ENCODE measurements around the gene CDK6.

Gene CDK6

DNA sequence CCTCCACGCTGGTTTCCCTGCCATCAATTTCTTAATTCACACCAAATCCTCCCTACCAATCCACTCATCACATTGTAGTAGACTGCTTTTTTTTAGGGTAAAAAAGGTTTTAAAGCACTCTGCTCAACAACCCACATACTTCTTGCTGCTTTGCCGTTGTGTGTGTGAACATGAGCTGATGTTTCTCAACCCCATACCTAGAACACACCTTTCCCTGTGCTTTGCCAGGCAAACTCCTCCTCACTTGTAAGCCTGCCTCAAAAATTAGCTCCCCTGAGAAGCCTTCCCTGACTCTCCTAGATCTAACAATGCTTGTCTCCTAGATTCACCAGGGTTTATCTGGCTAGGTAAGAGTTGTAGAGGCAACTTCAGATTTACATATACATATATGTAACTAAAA lies 127.2 kb downstream of the CDK6 start:
- TF ChIP-seq, protein P1, sequence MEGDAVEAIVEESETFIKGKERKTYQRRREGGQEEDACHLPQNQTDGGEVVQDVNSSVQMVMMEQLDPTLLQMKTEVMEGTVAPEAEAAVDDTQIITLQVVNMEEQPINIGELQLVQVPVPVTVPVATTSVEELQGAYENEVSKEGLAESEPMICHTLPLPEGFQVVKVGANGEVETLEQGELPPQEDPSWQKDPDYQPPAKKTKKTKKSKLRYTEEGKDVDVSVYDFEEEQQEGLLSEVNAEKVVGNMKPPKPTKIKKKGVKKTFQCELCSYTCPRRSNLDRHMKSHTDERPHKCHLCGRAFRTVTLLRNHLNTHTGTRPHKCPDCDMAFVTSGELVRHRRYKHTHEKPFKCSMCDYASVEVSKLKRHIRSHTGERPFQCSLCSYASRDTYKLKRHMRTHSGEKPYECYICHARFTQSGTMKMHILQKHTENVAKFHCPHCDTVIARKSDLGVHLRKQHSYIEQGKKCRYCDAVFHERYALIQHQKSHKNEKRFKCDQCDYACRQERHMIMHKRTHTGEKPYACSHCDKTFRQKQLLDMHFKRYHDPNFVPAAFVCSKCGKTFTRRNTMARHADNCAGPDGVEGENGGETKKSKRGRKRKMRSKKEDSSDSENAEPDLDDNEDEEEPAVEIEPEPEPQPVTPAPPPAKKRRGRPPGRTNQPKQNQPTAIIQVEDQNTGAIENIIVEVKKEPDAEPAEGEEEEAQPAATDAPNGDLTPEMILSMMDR (IDR thresholded peaks at IDR 0.05; ENCODE audit: poor library complexity, severe bottlenecking), result no peak
- H3K4me3 ChIP-seq (ENCODE audit: severe bottlenecking), result no peak overlapping the region
- DNase-seq (ENCODE audit: low spot score), result no peak
- ATAC-seq (ENCODE audit: low read depth), result no peak
- H3K27me3 ChIP-seq (ENCODE audit: insufficient read depth, poor library complexity, severe bottlenecking), result no peaks in the 10 kb centered on the region
- H3K9me3 ChIP-seq (ENCODE audit: severe bottlenecking), result no peaks in the 10 kb centered on the region
- no peak overlapping the region for H3K27ac ChIP-seq (ENCODE audit: poor library complexity, severe bottlenecking)
- H3K36me3 ChIP-seq (ENCODE audit: low read depth), result peaks cover 26% of the 10 kb centered on the region
- H3K4me1 ChIP-seq (ENCODE audit: insufficient read depth, poor library complexity, severe bottlenecking), result no peaks in the 10 kb centered on the region

DNA sequence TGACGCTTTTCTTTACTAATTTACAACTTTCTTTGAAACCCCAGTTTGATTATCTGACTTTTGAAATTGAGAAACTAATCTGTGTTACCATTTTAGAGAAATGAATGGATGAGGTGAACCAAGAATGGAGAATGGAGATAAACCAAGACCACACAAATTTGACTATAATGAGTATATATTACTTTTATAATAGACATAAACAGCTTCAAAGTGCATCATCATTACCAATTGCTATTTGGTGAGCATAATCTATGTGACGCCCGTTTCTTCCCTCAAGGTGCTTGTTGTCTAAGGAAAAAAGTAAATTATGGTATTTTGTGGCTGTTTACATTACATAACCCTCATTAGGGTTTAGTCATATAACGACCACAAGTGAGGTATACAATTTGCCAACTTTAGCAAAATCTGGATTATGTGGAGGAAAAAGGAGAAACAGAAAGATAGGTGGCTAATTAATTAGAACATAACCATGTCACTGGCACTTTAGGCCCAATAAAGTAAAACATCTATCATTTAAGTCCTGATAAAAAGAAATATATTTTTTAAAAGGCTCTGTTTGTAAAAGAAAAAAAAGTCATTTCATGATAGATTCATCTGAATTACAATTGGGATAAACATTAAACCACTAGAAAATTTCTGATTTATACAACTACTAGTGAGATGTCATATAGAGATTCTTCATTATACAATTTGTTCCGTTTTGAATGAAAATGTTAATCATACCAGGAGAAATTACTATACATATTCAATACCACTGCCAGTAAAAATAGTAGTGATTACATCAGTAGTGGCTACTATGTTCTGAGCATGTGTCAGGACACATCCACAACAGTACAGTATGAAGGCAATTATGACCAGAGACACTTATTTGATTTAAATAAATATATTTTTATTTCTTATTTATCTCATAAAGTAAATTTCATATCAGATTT lies 128.0 kb downstream of the CDK6 start:
- Histone ChIP-seq H3K27me3 (ENCODE audit: insufficient read depth, poor library complexity, severe bottlenecking) (no peaks in the 10 kb centered on the region), H3K4me3 (ENCODE audit: severe bottlenecking) (no peak overlapping the region), H3K27ac (ENCODE audit: poor library complexity, severe bottlenecking) (no peak overlapping the region), H3K9me3 (ENCODE audit: severe bottlenecking) (no peaks in the 10 kb centered on the region), H3K4me1 (ENCODE audit: insufficient read depth, poor library complexity, severe bottlenecking) (no peaks in the 10 kb centered on the region), H3K36me3 (ENCODE audit: low read depth) (peaks cover 21% of the 10 kb centered on the region)
- TF ChIP-seq, protein P1 (IDR thresholded peaks at IDR 0.05; ENCODE audit: poor library complexity, severe bottlenecking), result no peak
- ATAC-seq (ENCODE audit: low read depth) (no peak), DNase-seq (ENCODE audit: low spot score) (no peak)

DNA sequence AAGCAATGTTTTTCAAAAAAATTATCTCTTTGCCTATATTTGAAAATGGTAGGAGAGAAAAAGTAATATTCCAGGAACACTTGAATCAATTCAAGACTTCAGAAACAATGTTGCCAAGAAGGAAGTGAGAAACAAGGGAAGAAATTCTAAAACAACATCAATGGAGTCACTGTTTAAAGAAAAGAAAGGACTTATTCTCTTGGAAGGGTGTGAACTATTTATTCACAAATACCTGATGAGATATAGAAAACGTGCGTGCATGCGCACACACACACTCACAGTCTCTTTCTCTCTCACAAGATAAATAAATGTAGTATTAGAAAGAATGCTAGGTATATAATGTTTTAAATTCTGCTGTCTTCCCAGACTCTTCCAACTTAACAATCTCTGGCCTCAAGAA lies 128.9 kb downstream of the CDK6 start:
- no peak overlapping the region for H3K27ac ChIP-seq (ENCODE audit: poor library complexity, severe bottlenecking)
- no peaks in the 10 kb centered on the region for H3K4me1 ChIP-seq (ENCODE audit: insufficient read depth, poor library complexity, severe bottlenecking)
- no peak overlapping the region for H3K4me3 ChIP-seq (ENCODE audit: severe bottlenecking)
- DNase-seq (ENCODE audit: low spot score), result no peak
- no peaks in the 10 kb centered on the region for H3K9me3 ChIP-seq (ENCODE audit: severe bottlenecking)
- peaks cover 21% of the 10 kb centered on the region for H3K36me3 ChIP-seq (ENCODE audit: low read depth)
- ATAC-seq (ENCODE audit: low read depth), result no peak
- H3K27me3 ChIP-seq (ENCODE audit: insufficient read depth, poor library complexity, severe bottlenecking), result no peaks in the 10 kb centered on the region
- TF ChIP-seq, protein P1 (IDR thresholded peaks at IDR 0.05; ENCODE audit: poor library complexity, severe bottlenecking), result no peak

GRCh38 chr7:92706563-92706962 lies 129.8 kb downstream of the CDK6 start:
- no peak overlapping the region for H3K27ac ChIP-seq (ENCODE audit: poor library complexity, severe bottlenecking)
- ATAC-seq (ENCODE audit: low read depth) (no peak), DNase-seq (ENCODE audit: low spot score) (no peak)
- no peaks in the 10 kb centered on the region for H3K9me3 ChIP-seq (ENCODE audit: severe bottlenecking)
- TF ChIP-seq, protein P1 (IDR thresholded peaks at IDR 0.05; ENCODE audit: poor library complexity, severe bottlenecking), result no peak
- no peaks in the 10 kb centered on the region for H3K27me3 ChIP-seq (ENCODE audit: insufficient read depth, poor library complexity, severe bottlenecking)
- H3K36me3 ChIP-seq (ENCODE audit: low read depth), result peaks cover 21% of the 10 kb centered on the region
- H3K4me1 ChIP-seq (ENCODE audit: insufficient read depth, poor library complexity, severe bottlenecking), result no peaks in the 10 kb centered on the region
- no peak overlapping the region for H3K4me3 ChIP-seq (ENCODE audit: severe bottlenecking)

- DNase-seq (ENCODE audit: low spot score) (no peak), ATAC-seq (ENCODE audit: low read depth) (no peak)
- H3K4me1 ChIP-seq (ENCODE audit: insufficient read depth, poor library complexity, severe bottlenecking), result no peaks in the 10 kb centered on the region
- H3K36me3 ChIP-seq (ENCODE audit: low read depth), result peaks cover 21% of the 10 kb centered on the region
- TF ChIP-seq, protein P1 (IDR thresholded peaks at IDR 0.05; ENCODE audit: poor library complexity, severe bottlenecking), result no peak
- no peaks in the 10 kb centered on the region for H3K27me3 ChIP-seq (ENCODE audit: insufficient read depth, poor library complexity, severe bottlenecking)
- no peak overlapping the region for H3K27ac ChIP-seq (ENCODE audit: poor library complexity, severe bottlenecking)
- H3K4me3 ChIP-seq (ENCODE audit: severe bottlenecking), result no peak overlapping the region
- no peaks in the 10 kb centered on the region for H3K9me3 ChIP-seq (ENCODE audit: severe bottlenecking)
Measured at GRCh38 chr7:92705831-92706230, 130.5 kb downstream of the CDK6 start.
